T-helper 1 cell (primary cell): ENCODE measurements around the gene LMF2.

Experiments
- DNase-seq, 5 donors: peaks; one replicate each; pipeline ENCODE4 v3.0.0-alpha.2; 2012 to 2020

LMF2 gene

GRCh38 chr22:50461979-50462540 lies 45.4 kb downstream of the LMF2 start:
- DNase-seq = no peak

GRCh38 chr22:50461536-50461935 lies 46.0 kb downstream of the LMF2 start:
- no peak for DNase-seq

GRCh38 chr22:50460938-50461337 lies 46.6 kb downstream of the LMF2 start:
- no peak for DNase-seq

GRCh38 chr22:50459496-50460140 lies 47.9 kb downstream of the LMF2 start:
- no peak for DNase-seq

- no peak for DNase-seq
Measured at GRCh38 chr22:50459016-50459415, 48.5 kb downstream of the LMF2 start.

GRCh38 chr22:50456466-50457234 lies 50.9 kb downstream of the LMF2 start:
- DNase-seq = no peak

GRCh38 chr22:50456026-50456425 lies 51.5 kb downstream of the LMF2 start:
- DNase-seq = no peak

GRCh38 chr22:50455201-50455600 lies 52.3 kb downstream of the LMF2 start:
- no peak for DNase-seq

GRCh38 chr22:50454556-50455075 lies 52.9 kb downstream of the LMF2 start:
- no peak for DNase-seq
